ENCODE results near the gene WBP1L.

The WBP1L gene

DNA sequence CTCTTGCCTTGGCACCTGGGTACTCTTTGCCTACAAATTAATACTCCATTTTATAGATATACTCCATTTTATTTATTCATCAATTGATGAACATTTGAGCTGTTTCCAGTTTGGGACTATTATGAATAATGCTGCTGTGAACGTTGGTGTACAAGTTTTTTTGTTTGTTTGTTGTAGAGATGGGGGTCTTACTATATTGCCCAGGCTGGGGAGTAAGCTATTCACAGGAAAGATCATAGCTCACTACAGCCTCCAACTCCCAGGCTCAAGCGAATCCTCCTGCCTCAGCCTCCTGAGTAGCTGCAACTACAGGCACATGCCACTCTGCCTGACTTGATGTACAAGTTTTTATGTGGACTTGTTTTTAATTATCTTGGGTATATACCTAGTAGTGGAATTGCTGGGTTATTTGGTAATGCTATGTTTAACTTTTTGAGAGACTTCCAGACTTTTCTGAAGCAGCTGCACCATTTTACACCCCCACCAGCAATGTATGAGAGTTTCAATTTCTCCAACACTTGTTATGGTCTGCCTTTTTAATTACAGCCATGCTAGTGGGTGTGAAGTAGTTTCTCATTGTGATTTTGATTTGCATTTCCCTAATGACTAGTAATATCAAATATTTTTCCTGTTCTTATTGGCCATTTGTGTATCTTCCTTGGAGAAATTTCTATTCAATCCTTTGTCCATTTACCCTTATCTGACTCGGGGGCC is 15.9 kb downstream of the WBP1L start:
- no peak for DNase-seq (ENCODE audit: low spot score)
- TF ChIP-seq, protein P1, sequence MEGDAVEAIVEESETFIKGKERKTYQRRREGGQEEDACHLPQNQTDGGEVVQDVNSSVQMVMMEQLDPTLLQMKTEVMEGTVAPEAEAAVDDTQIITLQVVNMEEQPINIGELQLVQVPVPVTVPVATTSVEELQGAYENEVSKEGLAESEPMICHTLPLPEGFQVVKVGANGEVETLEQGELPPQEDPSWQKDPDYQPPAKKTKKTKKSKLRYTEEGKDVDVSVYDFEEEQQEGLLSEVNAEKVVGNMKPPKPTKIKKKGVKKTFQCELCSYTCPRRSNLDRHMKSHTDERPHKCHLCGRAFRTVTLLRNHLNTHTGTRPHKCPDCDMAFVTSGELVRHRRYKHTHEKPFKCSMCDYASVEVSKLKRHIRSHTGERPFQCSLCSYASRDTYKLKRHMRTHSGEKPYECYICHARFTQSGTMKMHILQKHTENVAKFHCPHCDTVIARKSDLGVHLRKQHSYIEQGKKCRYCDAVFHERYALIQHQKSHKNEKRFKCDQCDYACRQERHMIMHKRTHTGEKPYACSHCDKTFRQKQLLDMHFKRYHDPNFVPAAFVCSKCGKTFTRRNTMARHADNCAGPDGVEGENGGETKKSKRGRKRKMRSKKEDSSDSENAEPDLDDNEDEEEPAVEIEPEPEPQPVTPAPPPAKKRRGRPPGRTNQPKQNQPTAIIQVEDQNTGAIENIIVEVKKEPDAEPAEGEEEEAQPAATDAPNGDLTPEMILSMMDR (IDR thresholded peaks at IDR 0.05; ENCODE audit: extremely low read depth, missing control alignments): no peak

DNA sequence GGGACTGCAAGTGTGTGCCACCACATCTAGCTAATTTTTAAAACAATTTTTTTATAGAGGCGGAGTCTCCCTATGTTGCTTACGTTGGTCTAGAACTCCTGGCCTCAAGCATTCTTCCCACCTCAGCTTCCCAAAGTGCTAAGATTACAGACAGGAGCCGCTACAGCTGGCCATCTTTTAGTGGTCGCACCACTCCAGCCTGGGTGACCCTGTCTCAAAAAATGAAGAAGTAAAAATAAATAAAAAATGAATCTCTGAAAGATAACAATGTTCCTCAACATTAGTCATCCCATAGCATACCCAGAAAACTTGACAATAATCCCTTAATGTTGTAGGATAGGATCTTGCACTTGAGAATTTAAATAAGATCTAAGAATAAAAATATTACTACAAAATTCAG is 18.2 kb downstream of the WBP1L start:
- TF ChIP-seq, protein P1 (IDR thresholded peaks at IDR 0.05; ENCODE audit: extremely low read depth, missing control alignments): no peak

DNA sequence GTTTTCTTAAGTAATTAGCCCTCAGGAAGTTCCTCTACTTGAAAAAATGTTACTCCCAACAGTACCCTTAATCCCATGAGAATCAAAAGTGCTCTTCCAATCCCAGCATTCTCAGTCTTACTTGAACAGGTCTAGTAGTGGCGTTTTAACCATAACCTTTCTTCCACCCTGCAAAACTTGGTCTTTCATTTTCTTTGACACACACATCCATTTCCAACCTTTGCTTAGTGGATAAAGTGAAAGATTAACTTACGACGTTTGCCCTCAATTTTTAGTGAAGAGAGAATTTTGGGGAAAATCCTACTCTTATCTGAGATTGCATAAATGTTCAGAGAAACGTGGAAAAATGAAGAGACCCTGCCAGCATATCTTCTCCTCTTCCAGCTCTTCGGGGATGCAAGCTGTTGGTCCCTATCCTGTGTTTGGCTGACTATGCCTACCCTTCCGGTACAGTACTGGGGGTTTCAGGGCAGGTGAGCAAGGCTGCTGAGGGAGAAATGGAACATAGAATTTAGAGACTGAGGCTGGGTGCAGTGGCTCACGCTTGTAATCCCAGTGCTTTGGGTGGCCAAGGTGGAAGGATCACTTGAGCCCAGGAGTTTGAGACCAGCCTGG is 18.8 kb downstream of the WBP1L start:
- TF ChIP-seq, protein P1 (IDR thresholded peaks at IDR 0.05; ENCODE audit: extremely low read depth, missing control alignments): no peak
- no peak for DNase-seq (ENCODE audit: low spot score)

More for the DNA sequence above, 18.2 kb downstream of the WBP1L start:
- DNase-seq (ENCODE audit: low spot score): no peak

DNA sequence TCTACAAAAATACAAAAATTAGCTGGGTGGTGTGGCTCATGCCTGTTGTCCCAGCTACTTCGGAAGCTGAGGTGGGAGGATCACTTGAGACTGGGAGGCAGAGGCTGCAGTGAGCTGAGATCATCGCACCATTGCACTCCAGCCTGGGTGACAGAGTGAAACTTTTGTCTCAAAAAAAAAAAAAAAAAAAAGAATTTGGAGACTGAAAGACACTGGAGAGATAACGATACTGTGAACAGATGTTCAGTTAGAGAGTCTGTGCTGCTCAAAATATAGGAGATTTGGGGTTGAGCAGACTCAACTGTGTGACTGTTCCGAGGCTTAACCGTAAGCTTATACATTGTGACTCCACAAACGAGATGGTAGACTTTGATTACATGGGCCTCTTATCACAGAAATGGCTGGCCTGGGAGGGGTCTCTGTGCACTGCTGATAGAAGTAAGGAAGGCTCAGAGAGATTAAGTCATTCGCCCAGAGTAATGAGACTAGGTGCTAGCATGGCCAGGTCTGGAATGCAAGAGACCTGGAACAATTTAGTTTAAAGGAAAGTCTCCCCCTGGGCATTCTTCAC is 19.4 kb downstream of the WBP1L start:
- TF ChIP-seq, protein P1 (IDR thresholded peaks at IDR 0.05; ENCODE audit: extremely low read depth, missing control alignments): no peak
- no peak for DNase-seq (ENCODE audit: low spot score)

DNA sequence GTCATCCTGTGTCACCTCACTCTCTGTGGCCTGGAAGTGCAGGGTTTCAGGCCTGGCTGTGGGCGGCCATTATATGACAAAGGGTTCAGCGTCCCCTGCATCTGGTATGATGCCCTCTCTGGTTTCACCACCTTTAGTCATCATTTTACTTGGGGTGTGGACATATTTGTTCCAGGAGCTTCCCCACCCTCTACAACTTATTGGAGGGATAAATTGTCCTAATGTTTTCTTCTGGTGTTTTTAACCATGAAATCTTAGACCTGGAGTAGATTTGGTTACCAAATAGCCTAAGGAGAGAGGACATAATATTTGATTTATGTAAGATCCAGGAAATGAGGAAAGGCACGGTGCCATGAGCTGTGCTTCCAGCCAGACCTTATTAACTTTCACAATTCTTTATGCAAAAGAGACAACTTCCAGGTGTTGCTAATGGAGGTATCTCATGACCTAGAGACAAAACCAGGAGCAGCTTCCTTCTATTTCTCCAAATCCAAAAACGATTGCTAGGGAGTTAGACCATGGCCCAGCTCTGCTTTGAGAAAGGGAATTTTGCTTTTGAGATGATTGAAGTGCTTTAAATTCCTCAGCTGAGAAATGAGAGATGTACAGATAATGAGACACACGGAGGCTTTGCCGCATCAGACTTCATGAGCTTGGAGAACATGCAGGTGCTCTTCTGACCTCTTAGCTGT is 20.9 kb downstream of the WBP1L start:
- TF ChIP-seq, protein P1 (IDR thresholded peaks at IDR 0.05; ENCODE audit: extremely low read depth, missing control alignments): no peak
- DNase-seq (ENCODE audit: low spot score): no peak

DNA sequence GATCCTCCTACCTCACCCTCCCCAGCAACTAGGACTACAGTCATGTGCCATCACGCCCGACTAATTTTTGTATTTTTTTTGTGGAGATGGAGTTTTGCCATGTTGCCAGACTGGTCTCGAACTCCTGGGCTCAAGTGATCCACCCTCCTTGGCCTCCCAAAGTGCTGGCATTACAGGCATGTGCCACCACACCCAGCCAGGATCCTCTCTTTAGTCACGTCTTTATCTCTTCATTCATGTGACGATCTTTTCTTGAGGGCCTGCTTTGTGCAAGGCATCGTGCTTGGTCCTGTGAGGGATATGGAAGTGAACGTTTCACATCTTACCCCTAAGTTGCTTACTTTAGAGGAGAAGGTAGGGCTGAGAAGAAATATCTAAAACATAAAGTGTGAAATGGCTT is 21.6 kb downstream of the WBP1L start:
- no peak for DNase-seq (ENCODE audit: low spot score)
- TF ChIP-seq, protein P1 (IDR thresholded peaks at IDR 0.05; ENCODE audit: extremely low read depth, missing control alignments): no peak

Measured in GM20000 (cell line).